Keratinocyte (primary cell): ENCODE measurements around the gene PPP1R1C. TPM values are rescaled to one million over a fixed set of nuclear protein-coding genes. Genes with fewer than 3 reads are reported as not detected.

ENCODE experiments used
- DNase-seq: peaks from one replicate; pipeline ENCODE4 v3.0.0-alpha.2; 2011; ENCODE audit warnings: low read depth, missing footprints, low spot score
- FAIRE-seq: peaks from 2 replicates; lab custom pipeline; 2011; peaks lifted over from hg19 to GRCh38; lab: Jason Lieb, UNC
- H2AFZ ChIP-seq: 2 replicates; pipeline ENCODE4 v1.6.0; 2012; ENCODE audit warnings: low read length, control low read depth, inconsistent platforms; ENCODE audit not compliant: control insufficient read depth
- H3K27ac ChIP-seq: 2 replicates; pipeline ENCODE4 v1.5.1; 2011; ENCODE audit warnings: low read length; ENCODE audit not compliant: control insufficient read depth, insufficient read depth
- H3K27me3 ChIP-seq: 3 replicates; pipeline ENCODE4 v1.6.0; 2011; ENCODE audit warnings: low read length; ENCODE audit not compliant: control insufficient read depth, insufficient read depth; ENCODE audit errors: extremely low read depth
- H3K36me3 ChIP-seq, 2 experiments: 2 replicates in 1 of 2; 3 replicates in 1 of 2; pipeline ENCODE4 v1.5.1; 2011; ENCODE audit warnings: low read length in 2 of 2, mild to moderate bottlenecking in 1 of 2; ENCODE audit not compliant: control insufficient read depth in 2 of 2, insufficient read depth in 2 of 2; ENCODE audit errors: extremely low read depth in 1 of 2
- H3K4me1 ChIP-seq: 3 replicates; pipeline ENCODE4 v1.5.1; 2011; ENCODE audit warnings: low read length; ENCODE audit not compliant: control insufficient read depth, insufficient read depth; ENCODE audit errors: extremely low read depth
- H3K4me2 ChIP-seq: 3 replicates; pipeline ENCODE4 v1.6.0; 2011; ENCODE audit warnings: low read depth, low read length; ENCODE audit not compliant: control insufficient read depth, insufficient read depth; ENCODE audit errors: extremely low read depth
- H3K4me3 ChIP-seq, 3 experiments: fragments of 200-600 bp in 1 of 3; sonication (generic) in 1 of 3; 2 replicates in 2 of 3; 3 replicates in 1 of 3; pipeline ENCODE4 v1.5.1; 2011 to 2016; ENCODE audit warnings: low read length in 3 of 3, mild to moderate bottlenecking in 3 of 3, control low read depth in 2 of 3, inconsistent platforms in 1 of 3, low read depth in 1 of 3, mixed read lengths in 1 of 3, mixed run types in 1 of 3, moderate library complexity in 1 of 3; ENCODE audit not compliant: control insufficient read depth in 2 of 3, insufficient read depth in 2 of 3; ENCODE audit errors: extremely low read depth in 1 of 3
- H3K79me2 ChIP-seq: 2 replicates; pipeline ENCODE4 v1.6.0; 2012; ENCODE audit warnings: low read length; ENCODE audit not compliant: control insufficient read depth, insufficient read depth
- H3K9ac ChIP-seq: 3 replicates; pipeline ENCODE4 v1.6.0; 2011; ENCODE audit warnings: low read length; ENCODE audit not compliant: control insufficient read depth, insufficient read depth; ENCODE audit errors: extremely low read depth
- H3K9me1 ChIP-seq: 3 replicates; pipeline ENCODE4 v1.6.0; 2011; ENCODE audit warnings: low read length; ENCODE audit not compliant: control insufficient read depth, insufficient read depth; ENCODE audit errors: extremely low read depth
- H3K9me3 ChIP-seq: 2 replicates; pipeline ENCODE4 v1.5.1; 2012; ENCODE audit warnings: low read depth, low read length; ENCODE audit not compliant: control insufficient read depth
- H4K20me1 ChIP-seq: 3 replicates; pipeline ENCODE4 v1.6.0; 2011; ENCODE audit warnings: low read length; ENCODE audit not compliant: control insufficient read depth, insufficient read depth; ENCODE audit errors: extremely low read depth
- EZH2 ChIP-seq: IDR thresholded peaks from one replicate; pipeline ENCODE4 v1.6.1; 2012; ENCODE audit warnings: inconsistent platforms, mild to moderate bottlenecking, low read length, moderate library complexity
- dilution Hi-C: fragments of 300-500 bp; cut with MboI; formaldehyde crosslinking; loops from one replicate; pipeline ENCODE4 v1.7.0; 2020; ENCODE audit warnings: low sequenced_read_pairs; ENCODE audit not compliant: extremely low pct_ligation_motif_present
- polyA plus RNA-seq, 5 experiments: library from polyadenylated mRNA; depleted of rRNA in 3 of 5; stranded (reverse) in 3 of 5; stranded (forward) in 1 of 5; unstranded in 1 of 5; fragments of >200 nt; gene quantifications; 1 replicate in 1 of 5; 2 replicates in 3 of 5; 3 replicates in 1 of 5; pipeline versions ENCODE4 v1.2.1 to v1.2.3, GENCODE V29; 2011 to 2012; ENCODE audit warnings: missing spikeins in 2 of 5, low read depth in 1 of 5, low replicate concordance in 1 of 5
- TF ChIP-seq, protein P1 (sequence below), 3 experiments: IDR thresholded peaks in 1 of 3; conservative IDR thresholded peaks in 1 of 3; optimal IDR thresholded peaks in 1 of 3; 2 replicates in 2 of 3; 3 replicates in 1 of 3; pipeline versions ENCODE3 to v1.5.1; 2011; ENCODE audit warnings: low read length in 3 of 3, mild to moderate bottlenecking in 3 of 3, moderate library complexity in 2 of 3, control low read depth in 1 of 3, inconsistent platforms in 1 of 3; ENCODE audit not compliant: insufficient read depth in 2 of 3; ENCODE audit errors: extremely low read depth in 1 of 3

PPP1R1C gene
- polyA plus RNA-seq, 1 donor (not counting 4 experiments of a cell fraction or from before 2014, with no cell fraction given), result 4.3 TPM

- DNase-seq, result no peak
- H3K27ac ChIP-seq, result no peak overlapping the region
Measured at GRCh38 chr2:181984814-181985631, 630 bp upstream of the PPP1R1C start.

GRCh38 chr2:181988154-181988924, 2.7 kb downstream of the PPP1R1C start:
- DNase-seq, result no peak
- Histone ChIP-seq H3K9me3 (no peaks in the 10 kb centered on the region), H3K79me2 (no peaks in the 10 kb centered on the region), H3K4me3 (no peak overlapping the region), H3K4me1 (no peaks in the 10 kb centered on the region), H4K20me1 (no peaks in the 10 kb centered on the region), H3K36me3 (no peaks in the 10 kb centered on the region), H3K27me3 (no peaks in the 10 kb centered on the region), H2AFZ (no peak overlapping the region), H3K9me1 (no peaks in the 10 kb centered on the region), H3K27ac (no peak overlapping the region), H3K4me2 (no peak overlapping the region), H3K9ac (no peak overlapping the region)
- no peak for TF ChIP-seq EZH2
- TF ChIP-seq, protein P1, sequence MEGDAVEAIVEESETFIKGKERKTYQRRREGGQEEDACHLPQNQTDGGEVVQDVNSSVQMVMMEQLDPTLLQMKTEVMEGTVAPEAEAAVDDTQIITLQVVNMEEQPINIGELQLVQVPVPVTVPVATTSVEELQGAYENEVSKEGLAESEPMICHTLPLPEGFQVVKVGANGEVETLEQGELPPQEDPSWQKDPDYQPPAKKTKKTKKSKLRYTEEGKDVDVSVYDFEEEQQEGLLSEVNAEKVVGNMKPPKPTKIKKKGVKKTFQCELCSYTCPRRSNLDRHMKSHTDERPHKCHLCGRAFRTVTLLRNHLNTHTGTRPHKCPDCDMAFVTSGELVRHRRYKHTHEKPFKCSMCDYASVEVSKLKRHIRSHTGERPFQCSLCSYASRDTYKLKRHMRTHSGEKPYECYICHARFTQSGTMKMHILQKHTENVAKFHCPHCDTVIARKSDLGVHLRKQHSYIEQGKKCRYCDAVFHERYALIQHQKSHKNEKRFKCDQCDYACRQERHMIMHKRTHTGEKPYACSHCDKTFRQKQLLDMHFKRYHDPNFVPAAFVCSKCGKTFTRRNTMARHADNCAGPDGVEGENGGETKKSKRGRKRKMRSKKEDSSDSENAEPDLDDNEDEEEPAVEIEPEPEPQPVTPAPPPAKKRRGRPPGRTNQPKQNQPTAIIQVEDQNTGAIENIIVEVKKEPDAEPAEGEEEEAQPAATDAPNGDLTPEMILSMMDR (optimal IDR thresholded peaks at IDR 0.05 in 1 of 3, IDR thresholded peaks at IDR 0.05 in 1 of 3, conservative IDR thresholded peaks at IDR 0.05 in 1 of 3; ENCODE audit: extremely low read depth in 1 of 3, insufficient read depth in 2 of 3, low read length in 3 of 3), result no peak
- FAIRE-seq, result no peak
- dilution Hi-C loops, result no loop called here

More at GRCh38 chr2:181984814-181985631, 630 bp upstream of the PPP1R1C start:
- no peak overlapping the region for H3K4me3 ChIP-seq
- no peak for TF ChIP-seq EZH2
- TF ChIP-seq, protein P1 (optimal IDR thresholded peaks at IDR 0.05 in 1 of 3, IDR thresholded peaks at IDR 0.05 in 1 of 3, conservative IDR thresholded peaks at IDR 0.05 in 1 of 3; ENCODE audit: extremely low read depth in 1 of 3, insufficient read depth in 2 of 3, low read length in 3 of 3), result no peak
- H4K20me1 ChIP-seq, result no peaks in the 10 kb centered on the region
- H2AFZ ChIP-seq, result no peak overlapping the region
- H3K36me3 ChIP-seq, result no peaks in the 10 kb centered on the region
- H3K79me2 ChIP-seq, result no peaks in the 10 kb centered on the region
- no peaks in the 10 kb centered on the region for H3K9me1 ChIP-seq
- no peak for FAIRE-seq
- no peaks in the 10 kb centered on the region for H3K4me1 ChIP-seq
- H3K27me3 ChIP-seq, result no peaks in the 10 kb centered on the region
- H3K9ac ChIP-seq, result no peak overlapping the region
- H3K4me2 ChIP-seq, result no peak overlapping the region
- no peaks in the 10 kb centered on the region for H3K9me3 ChIP-seq
- dilution Hi-C loops, result no loop called here
